DMS 273 treated with DMSO at 0.1 percent for 48 hours (cell line): ENCODE results near the gene PMM2.
"Not testable (repeated sequence)": the region's sequence is repeated elsewhere in the genome, so short reads cannot be mapped to it uniquely, and the experiment has no call there.

Experiments
- DNase-seq: peaks from one replicate; lab custom pipeline; 2025; lab: John Stamatoyannopoulos, UW

The PMM2 gene

DNA sequence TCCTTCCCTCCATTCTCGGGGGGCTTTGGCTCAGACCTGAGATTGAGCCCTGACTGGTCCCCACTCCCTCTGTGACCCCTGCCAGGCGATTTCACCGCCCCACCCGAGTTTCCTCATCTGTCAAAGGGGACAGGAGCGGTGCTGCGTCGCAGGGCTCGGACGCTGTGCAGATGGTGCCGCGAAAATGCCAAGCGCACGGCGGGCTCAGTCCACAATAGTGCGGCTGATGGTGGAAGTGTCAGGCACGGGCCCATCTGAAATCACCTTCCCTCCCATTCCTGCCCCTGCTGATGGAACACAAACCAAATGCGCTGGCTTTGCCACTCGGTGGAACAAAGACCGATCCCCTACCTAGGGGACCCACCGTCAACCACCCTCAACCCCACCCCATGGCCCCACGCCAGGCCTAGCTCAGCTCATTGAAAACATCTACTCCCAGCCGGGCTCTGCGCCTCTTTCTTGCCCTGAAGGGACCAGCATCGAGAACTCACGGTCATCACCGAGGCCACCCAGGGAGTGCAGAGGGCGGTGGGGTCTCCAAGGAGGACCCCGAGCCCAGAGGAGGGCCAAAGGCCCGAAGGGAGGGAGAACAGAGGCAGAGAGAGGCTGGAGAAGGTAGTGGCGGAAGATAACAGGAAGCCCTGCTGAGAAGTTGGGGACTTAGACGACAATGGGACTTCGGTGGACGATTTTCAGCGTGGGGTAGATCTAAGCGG, 69.7 kb downstream of the PMM2 start:
- DNase-seq: no peak

DNA sequence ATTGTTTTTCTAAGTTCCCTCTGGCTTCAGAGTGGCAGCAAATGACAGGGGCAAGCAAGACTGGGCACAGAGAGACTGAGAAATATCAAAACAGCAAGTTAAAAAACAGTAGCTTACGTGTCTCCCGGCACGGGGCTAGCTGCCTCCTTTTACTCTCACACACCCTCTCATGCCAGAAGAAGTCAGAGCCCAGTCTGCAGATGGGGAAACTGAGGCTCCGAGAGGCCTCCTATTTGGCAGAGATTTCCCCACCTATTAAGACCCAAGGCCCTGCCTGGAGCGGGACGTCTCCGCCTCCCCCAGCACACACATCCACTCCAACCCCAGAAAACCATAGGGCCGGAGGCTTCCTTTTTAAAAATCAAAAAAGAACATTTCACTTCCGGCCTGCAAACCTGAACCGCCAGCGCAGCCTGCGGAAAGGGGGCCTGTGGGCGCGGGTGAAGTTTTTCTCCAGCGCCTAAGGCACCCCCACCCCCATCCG, 70.3 kb downstream of the PMM2 start:
- no peak for DNase-seq

GRCh38 chr16:8868416-8869211, 71.0 kb downstream of the PMM2 start, which contains the start of gene CARHSP1:
CARHSP1 (minus strand) TSS chr16:8869006; CDS start chr16:8859328, 9,678 bp downstream.
- peak; percentile 89 for DNase-seq

DNA sequence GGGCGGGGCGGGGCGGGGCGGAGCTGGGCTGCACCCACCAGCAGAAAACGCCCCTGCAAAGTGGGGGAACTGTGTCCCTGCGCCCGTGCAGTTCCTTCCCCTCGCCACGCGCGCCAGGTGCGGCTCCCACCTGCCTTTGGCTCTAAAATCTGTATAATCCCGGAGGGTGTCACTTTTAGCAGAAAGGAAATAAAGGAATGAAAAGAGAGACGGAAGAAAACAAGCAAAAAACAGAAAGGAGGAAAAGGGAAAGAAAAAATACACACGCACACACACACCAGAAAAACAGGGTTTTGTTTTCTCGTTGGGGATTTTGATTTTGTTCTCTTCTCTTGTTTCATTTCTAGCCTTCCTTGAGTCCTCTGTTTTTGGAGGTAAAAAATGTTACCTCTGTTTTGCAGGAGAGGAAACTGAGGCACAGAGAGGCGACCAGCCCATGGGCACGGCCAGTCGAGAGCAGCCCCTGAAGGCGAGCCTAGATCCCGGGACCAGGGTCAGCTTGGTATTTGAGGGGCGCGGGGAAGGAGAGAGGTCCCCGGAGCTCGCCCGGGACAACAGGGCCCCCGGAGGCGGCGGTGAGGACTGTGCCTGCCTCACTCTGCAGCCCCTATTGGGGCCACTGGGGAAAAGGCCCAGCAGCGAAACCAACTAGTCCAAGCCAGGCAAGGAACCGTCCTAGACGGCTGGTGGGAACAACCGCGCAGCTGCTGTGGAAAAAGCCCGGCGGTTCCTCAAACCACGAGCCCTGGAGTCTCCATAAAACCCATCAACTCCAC, 71.8 kb downstream of the PMM2 start:
- no peak for DNase-seq

GRCh38 chr16:8869988-8870241, 72.3 kb downstream of the PMM2 start:
- not testable (repeated sequence) for DNase-seq

DNA sequence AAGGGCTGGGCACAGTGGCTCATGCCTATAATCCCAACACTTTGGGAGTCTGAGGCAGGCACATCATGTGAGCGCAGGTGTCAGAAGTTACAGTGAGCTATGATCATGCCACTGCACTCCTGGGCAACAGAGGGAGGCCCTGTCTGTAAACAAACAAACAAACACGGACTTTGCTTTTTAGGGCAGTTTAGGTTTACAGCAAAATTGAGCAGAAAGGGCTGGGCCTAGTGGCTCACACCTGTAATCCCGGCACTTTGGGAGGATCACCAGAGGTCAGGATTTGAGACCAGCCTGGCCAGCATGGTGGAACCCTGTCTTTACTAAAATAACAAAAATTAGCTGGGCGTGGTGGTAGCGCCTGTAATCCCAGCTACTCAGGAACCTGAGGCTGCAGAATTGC, 74.4 kb downstream of the PMM2 start:
- DNase-seq: no peak

DNA sequence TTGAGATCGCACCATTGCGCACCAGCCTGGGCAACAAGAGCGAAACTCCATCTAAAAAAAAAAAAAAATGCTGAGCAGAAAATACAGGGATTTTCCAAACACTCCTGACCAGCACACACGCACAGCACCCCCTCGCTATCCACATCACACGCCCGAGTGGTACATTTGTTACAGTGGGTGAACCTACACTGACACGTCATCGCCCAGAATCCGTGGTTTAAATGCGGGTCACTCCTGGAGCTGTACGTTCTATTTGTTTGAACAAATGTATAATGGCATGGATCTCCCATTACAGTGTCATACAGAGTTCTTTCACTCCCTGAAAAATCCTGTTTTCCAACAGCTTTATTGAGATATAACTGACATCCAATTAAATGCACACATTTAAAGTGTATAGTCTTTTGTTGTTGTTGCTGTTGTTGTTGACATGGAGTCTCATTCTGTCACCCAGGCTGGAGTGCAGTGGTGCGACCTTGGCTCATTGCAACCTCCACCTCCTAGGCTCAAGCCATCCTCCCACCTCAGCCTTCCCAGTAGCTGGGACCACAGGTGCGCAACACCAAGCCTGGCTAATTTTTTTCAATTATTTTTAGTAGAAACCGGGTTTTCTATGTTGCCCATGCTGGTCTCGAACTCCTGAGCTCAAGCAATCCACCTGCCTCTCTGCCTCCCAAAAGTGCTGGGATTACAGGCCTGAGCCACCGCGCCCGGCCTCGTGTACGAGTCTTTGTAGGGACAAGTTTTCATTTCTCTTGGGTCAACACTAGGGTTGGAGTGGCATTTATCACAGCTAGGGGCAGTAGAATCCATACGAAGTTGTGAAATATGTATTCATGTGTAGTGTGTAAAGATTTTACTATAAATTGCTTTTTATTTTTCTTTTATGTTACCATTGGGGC, 75.6 kb downstream of the PMM2 start:
- DNase-seq: no peak

DNA sequence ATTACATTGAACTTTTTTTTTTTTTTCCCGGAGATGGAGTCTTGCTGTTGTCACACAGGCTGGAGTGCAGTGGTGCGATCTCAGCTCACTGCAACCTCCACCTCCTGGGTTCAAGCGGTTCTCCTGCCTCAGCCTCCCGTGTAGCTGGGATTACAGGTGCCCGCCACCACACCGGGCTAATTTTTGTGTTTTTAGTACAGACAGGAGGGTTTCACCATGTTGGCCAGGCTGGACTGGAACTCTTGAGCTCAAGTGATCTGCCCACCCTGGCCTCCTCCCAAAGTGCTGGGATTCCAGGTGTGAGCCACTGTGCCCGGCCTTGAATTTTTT, 76.2 kb downstream of the PMM2 start:
- DNase-seq: not testable (repeated sequence)

GRCh38 chr16:8874388-8874787, 76.7 kb downstream of the PMM2 start:
- DNase-seq: no peak

- not testable (repeated sequence) for DNase-seq
Observed at GRCh38 chr16:8875317-8875716, 77.7 kb downstream of the PMM2 start.

- no peak for DNase-seq
Observed at GRCh38 chr16:8877894-8878522, 80.4 kb downstream of the PMM2 start.

- no peak for DNase-seq
Observed at GRCh38 chr16:8878523-8878911, 80.9 kb downstream of the PMM2 start.

- DNase-seq: no peak
Observed at GRCh38 chr16:8880839-8881510, 83.3 kb downstream of the PMM2 start.

GRCh38 chr16:8882041-8882617, 84.5 kb downstream of the PMM2 start, which contains the start of gene LITAFD:
LITAFD (plus strand) TSS chr16:8882351; CDS start chr16:8884356, 2,005 bp downstream.
- DNase-seq: no peak

GRCh38 chr16:8882725-8883377, 85.2 kb downstream of the PMM2 start:
- no peak for DNase-seq

GRCh38 chr16:8885674-8886592, 88.3 kb downstream of the PMM2 start:
- DNase-seq: no peak

DNA sequence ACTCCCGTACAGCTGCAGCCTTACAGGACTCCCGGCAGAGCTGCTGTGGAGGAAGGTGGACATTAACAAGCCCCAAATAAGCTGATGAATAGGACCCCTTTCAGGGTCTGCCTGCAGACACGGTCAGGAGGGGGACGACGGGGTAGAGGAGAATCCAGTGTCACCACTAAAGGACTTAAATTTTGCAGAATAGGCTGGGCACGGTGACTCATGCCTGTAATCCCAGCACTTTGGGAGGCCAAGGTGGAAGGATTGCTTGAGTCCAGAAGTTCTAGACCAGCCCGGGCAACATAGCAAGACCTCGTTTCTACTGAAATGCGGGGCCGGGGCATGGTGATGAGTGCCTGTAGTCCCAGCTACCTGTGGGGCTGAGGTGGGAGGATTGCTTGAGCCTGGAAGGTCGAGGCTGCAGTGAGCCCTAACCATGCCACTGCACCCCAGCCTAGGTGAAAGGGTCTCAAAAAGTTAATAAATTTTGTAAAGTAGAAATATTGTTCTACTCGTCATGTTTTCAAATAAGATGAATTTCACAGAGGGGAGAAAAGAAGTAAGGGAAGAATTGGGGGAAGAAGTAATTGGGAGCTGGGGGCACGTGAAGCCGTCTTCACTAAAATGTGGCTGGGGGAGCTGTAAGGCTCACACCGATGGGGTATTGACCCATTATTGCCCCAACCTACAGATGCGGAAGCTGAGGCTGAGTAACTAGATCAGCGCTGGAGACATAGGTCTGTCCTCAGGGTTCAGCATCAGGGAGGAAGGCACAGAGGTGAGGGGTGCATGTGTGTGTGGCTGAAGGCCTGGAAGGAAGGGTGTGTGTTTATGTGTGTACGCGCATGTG, 89.2 kb downstream of the PMM2 start:
- DNase-seq: no peak

DNA sequence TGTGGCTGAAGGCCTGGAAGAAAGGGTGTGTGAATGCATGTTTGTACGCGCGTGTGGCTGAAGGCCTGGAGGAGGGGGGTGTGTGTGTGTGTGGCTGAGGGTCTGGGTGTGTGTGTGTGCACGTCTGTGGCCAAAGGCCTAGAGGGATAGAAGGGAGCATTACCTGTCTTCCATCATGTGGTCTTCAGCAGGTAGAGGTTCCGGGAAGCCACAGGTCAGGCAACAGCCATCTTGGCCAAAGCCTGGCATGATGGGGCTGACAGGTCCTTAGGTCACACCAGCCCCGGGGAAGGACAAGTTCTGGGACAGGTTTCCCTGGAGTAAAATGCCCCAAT, 89.8 kb downstream of the PMM2 start:
- no peak for DNase-seq
